Measurements from ENCODE around the gene RNFT2.

DNA sequence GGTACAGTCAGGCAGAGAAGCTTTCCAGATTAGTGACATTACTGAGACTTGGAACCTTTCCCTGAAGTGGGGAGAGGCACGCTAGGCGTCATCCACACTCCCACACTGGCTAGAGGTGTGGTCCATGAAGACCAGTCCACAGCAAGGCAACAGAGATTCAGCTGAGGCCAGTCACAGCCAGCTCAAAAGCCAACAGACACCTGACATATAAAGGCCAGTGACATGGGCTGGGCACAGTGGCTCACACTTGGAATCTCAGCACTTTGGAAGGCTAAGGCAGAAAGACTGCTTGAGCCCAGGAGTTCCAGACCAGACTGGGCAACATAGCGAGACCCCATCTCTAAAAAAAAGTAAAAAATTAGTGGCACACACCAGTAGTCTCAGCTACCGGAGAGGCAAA lies 132.2 kb downstream of the RNFT2 start:
- TF ChIP-seq, protein P1, sequence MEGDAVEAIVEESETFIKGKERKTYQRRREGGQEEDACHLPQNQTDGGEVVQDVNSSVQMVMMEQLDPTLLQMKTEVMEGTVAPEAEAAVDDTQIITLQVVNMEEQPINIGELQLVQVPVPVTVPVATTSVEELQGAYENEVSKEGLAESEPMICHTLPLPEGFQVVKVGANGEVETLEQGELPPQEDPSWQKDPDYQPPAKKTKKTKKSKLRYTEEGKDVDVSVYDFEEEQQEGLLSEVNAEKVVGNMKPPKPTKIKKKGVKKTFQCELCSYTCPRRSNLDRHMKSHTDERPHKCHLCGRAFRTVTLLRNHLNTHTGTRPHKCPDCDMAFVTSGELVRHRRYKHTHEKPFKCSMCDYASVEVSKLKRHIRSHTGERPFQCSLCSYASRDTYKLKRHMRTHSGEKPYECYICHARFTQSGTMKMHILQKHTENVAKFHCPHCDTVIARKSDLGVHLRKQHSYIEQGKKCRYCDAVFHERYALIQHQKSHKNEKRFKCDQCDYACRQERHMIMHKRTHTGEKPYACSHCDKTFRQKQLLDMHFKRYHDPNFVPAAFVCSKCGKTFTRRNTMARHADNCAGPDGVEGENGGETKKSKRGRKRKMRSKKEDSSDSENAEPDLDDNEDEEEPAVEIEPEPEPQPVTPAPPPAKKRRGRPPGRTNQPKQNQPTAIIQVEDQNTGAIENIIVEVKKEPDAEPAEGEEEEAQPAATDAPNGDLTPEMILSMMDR (conservative IDR thresholded peaks at IDR 0.05) = no peak
- TF ChIP-seq ZFX (IDR thresholded peaks at IDR 0.05) = no peak
